ENCODE measurements around the gene PAPSS2. TPM values are rescaled to one million over a fixed set of nuclear protein-coding genes. Genes with fewer than 3 reads are reported as not detected.
"Not testable (repeated sequence)": the region's sequence is repeated elsewhere in the genome, so short reads cannot be mapped to it uniquely, and the experiment has no call there.

PAPSS2 gene
- total RNA-seq, 1 donor from 2014 or later = not detected

GRCh38 chr10:87744606-87745005 lies 84.9 kb downstream of the PAPSS2 start:
- Mint-ChIP-seq H3K36me3 (ENCODE audit: low read depth) (no peaks in the 10 kb centered on the region), H3K27me3 (peaks cover 8% of the 10 kb centered on the region), H3K27ac (no peak overlapping the region), H3K4me1 (no peaks in the 10 kb centered on the region), H3K4me3 (no peak overlapping the region), H3K9me3 (no peaks in the 10 kb centered on the region)
- no peak for DNase-seq
- intact Hi-C loops (cut with micrococcal nuclease) = no loop called here

GRCh38 chr10:87746911-87747310 lies 87.2 kb downstream of the PAPSS2 start:
- intact Hi-C loops (cut with micrococcal nuclease) = no loop called here
- no peak overlapping the region for H3K27ac Mint-ChIP-seq
- H3K27me3 Mint-ChIP-seq = peaks cover 1% of the 10 kb centered on the region
- no peak overlapping the region for H3K4me3 Mint-ChIP-seq
- no peaks in the 10 kb centered on the region for H3K9me3 Mint-ChIP-seq
- peaks cover 8% of the 10 kb centered on the region for H3K4me1 Mint-ChIP-seq
- peaks cover under 1% of the 10 kb centered on the region for H3K36me3 Mint-ChIP-seq (ENCODE audit: low read depth)
- DNase-seq = no peak

DNA sequence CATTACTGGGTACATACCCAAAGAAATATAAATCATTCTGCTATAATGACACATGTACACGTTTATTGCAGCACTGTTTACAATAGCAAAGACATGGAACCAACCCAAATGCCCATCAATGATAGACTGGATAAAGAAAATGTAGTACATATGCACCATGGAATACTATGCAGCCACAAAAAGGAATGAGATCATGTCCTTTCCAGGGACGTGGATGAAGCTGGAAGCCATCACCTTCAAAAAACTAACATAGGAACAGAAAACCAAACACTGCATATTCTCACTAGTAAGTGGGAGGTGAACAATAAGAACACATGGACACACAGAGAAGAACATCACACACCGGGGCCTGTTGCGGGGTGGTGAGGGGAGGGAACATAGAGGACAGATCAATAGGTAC lies 88.6 kb downstream of the PAPSS2 start:
- DNase-seq; H3K4me3 Mint-ChIP-seq; H3K9me3 Mint-ChIP-seq; H3K27me3 Mint-ChIP-seq; H3K27ac Mint-ChIP-seq; H3K4me1 Mint-ChIP-seq; intact Hi-C loops (cut with micrococcal nuclease); H3K36me3 Mint-ChIP-seq (ENCODE audit: low read depth): not testable (repeated sequence)

GRCh38 chr10:87750001-87750671 lies 90.5 kb downstream of the PAPSS2 start:
- peaks cover 15% of the 10 kb centered on the region for H3K4me1 Mint-ChIP-seq
- intact Hi-C loops (cut with micrococcal nuclease) = no loop called here
- H3K4me3 Mint-ChIP-seq = no peak overlapping the region
- DNase-seq = no peak
- no peak overlapping the region for H3K27ac Mint-ChIP-seq
- H3K36me3 Mint-ChIP-seq (ENCODE audit: low read depth) = peaks cover 20% of the 10 kb centered on the region
- no peaks in the 10 kb centered on the region for H3K27me3 Mint-ChIP-seq
- no peaks in the 10 kb centered on the region for H3K9me3 Mint-ChIP-seq

GRCh38 chr10:87750817-87751216 lies 91.1 kb downstream of the PAPSS2 start:
- H3K4me3 Mint-ChIP-seq = no peak overlapping the region

GRCh38 chr10:87751274-87751673 lies 91.6 kb downstream of the PAPSS2 start:
- H3K36me3 Mint-ChIP-seq (ENCODE audit: low read depth) = peaks cover 28% of the 10 kb centered on the region
- H3K27me3 Mint-ChIP-seq = no peaks in the 10 kb centered on the region
- intact Hi-C loops (cut with micrococcal nuclease) = no loop called here
- peaks cover 15% of the 10 kb centered on the region for H3K4me1 Mint-ChIP-seq
- H3K4me3 Mint-ChIP-seq = no peak overlapping the region
- no peak for DNase-seq
- no peaks in the 10 kb centered on the region for H3K9me3 Mint-ChIP-seq
- no peak overlapping the region for H3K27ac Mint-ChIP-seq

More at GRCh38 chr10:87750817-87751216, 91.1 kb downstream of the PAPSS2 start:
- Mint-ChIP-seq H3K27me3 (no peaks in the 10 kb centered on the region), H3K36me3 (ENCODE audit: low read depth) (peaks cover 23% of the 10 kb centered on the region), H3K9me3 (no peaks in the 10 kb centered on the region), H3K27ac (no peak overlapping the region), H3K4me1 (peaks cover 15% of the 10 kb centered on the region)
- intact Hi-C loops (cut with micrococcal nuclease) = no loop called here
- no peak for DNase-seq

- intact Hi-C loops (cut with micrococcal nuclease) = no loop called here
- Mint-ChIP-seq H3K4me3 (no peak overlapping the region), H3K36me3 (ENCODE audit: low read depth) (peaks cover 32% of the 10 kb centered on the region), H3K4me1 (peaks cover 15% of the 10 kb centered on the region), H3K9me3 (no peaks in the 10 kb centered on the region), H3K27ac (no peak overlapping the region), H3K27me3 (no peaks in the 10 kb centered on the region)
- no peak for DNase-seq
Observed at GRCh38 chr10:87752566-87752965, 92.9 kb downstream of the PAPSS2 start.

- Mint-ChIP-seq H3K36me3 (ENCODE audit: low read depth) (peaks cover 34% of the 10 kb centered on the region), H3K4me3 (no peak overlapping the region), H3K4me1 (peaks cover 15% of the 10 kb centered on the region), H3K27me3 (no peaks in the 10 kb centered on the region), H3K27ac (no peak overlapping the region), H3K9me3 (no peaks in the 10 kb centered on the region)
- DNase-seq = no peak
- intact Hi-C loops (cut with micrococcal nuclease) = no loop called here
Observed at GRCh38 chr10:87753995-87754866, 94.6 kb downstream of the PAPSS2 start.

GRCh38 chr10:87757685-87758084 lies 98.0 kb downstream of the PAPSS2 start:
- H3K36me3 Mint-ChIP-seq (ENCODE audit: low read depth) = peaks cover 44% of the 10 kb centered on the region
- no peaks in the 10 kb centered on the region for H3K27me3 Mint-ChIP-seq
- H3K4me1 Mint-ChIP-seq = peaks cover 19% of the 10 kb centered on the region
- H3K4me3 Mint-ChIP-seq = no peak overlapping the region
- intact Hi-C loops (cut with micrococcal nuclease) = no loop called here
- H3K27ac Mint-ChIP-seq = no peak overlapping the region
- no peak for DNase-seq
- no peaks in the 10 kb centered on the region for H3K9me3 Mint-ChIP-seq

GRCh38 chr10:87759551-87759950 lies 99.9 kb downstream of the PAPSS2 start:
- DNase-seq = no peak
- Mint-ChIP-seq H3K27me3 (no peaks in the 10 kb centered on the region), H3K9me3 (no peaks in the 10 kb centered on the region), H3K4me3 (no peak overlapping the region), H3K4me1 (peaks cover 16% of the 10 kb centered on the region), H3K27ac (no peak overlapping the region), H3K36me3 (ENCODE audit: low read depth) (peaks cover 33% of the 10 kb centered on the region)
- intact Hi-C loops (cut with micrococcal nuclease) = no loop called here

DNA sequence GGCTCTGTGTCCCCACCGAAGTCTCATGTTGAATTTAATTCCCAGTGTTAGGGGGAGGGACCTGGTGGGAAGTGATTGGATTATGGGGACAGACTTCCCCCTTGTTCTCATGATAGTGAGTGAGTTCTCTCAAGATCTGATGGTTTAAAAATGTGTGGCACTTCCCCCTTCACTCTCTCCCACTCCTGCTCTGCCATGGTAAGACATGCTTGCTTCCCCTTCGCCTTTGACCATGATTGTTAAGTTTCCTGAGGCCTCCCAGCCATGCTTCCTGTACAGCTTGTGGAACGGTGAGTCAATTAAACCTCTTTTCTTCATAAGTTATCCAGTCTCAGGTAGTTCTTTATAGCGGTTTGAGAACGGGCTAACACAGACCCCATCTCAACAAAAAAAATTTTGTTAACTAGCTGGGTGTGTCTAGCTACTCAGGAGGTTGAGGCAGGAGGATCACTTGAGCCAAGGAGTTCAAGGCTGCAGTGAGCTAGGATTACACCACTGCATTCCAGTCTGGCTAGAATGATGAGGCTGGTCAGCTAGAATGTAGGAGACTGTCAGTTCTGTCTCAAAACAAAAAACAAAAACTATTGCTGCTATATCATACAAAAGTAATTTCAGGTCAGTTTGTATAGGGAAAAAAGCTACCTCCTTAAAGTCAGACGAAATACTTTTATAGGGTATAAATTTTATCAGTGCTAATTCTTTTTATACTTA lies 100.7 kb downstream of the PAPSS2 start:
- H3K4me1 Mint-ChIP-seq = peaks cover 16% of the 10 kb centered on the region
- no peaks in the 10 kb centered on the region for H3K9me3 Mint-ChIP-seq
- peak overlapping the region; percentile 59 for H3K27ac Mint-ChIP-seq
- H3K4me3 Mint-ChIP-seq = no peak overlapping the region
- H3K27me3 Mint-ChIP-seq = no peaks in the 10 kb centered on the region
- peaks cover 34% of the 10 kb centered on the region for H3K36me3 Mint-ChIP-seq (ENCODE audit: low read depth)
- intact Hi-C loops (cut with micrococcal nuclease) = loop anchor here (5.0 kb wide), 1 partner anchor 57 kb away; the partner anchor contains the start of gene ATAD1
- no peak for DNase-seq

DNA sequence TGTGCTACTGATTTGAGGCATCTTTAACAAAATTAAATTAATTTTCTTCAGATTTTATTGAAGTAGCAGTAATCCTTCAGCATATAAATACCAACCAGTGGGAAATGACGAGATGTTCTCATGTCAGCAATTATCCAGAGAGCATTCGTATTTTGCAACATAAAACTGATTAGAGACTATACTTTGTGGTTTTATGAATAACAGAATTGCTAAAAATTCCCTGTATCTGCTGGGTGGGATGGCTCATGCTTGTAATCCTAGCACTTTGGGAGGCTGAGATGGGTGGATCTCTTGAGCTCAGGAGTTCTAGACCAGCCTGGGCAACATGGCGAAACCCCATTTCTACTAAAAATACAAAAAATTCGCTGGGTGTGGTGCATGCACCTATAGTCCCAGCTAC lies 101.5 kb downstream of the PAPSS2 start:
- Mint-ChIP-seq H3K9me3 (no peaks in the 10 kb centered on the region), H3K4me1 (peaks cover 16% of the 10 kb centered on the region), H3K36me3 (ENCODE audit: low read depth) (peaks cover 35% of the 10 kb centered on the region), H3K4me3 (no peak overlapping the region), H3K27me3 (no peaks in the 10 kb centered on the region), H3K27ac (no peak overlapping the region)
- intact Hi-C loops (cut with micrococcal nuclease) = loop anchor here (5.0 kb wide), 1 partner anchor 56 kb away; the partner anchor contains the start of gene ATAD1
- no peak for DNase-seq

DNA sequence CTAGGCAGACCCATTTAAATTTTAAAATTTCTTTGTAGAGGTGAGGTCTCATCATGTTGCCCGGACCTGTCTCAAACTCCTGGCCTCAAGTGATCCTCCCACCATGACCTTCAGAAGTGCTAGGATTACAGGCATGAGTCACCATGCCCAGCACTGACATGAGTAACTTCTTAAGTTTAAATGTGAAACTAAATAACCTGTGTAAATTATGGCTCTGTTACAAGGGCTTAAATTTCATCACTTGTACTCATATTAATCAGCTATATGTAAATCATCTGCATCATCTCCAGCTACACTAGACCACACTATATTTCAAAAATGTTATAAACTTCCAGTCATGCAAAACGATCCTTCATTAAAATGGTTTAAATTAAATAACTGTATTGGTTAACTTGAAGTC lies 102.2 kb downstream of the PAPSS2 start:
- H3K27ac Mint-ChIP-seq = peak overlapping the region; percentile 78
- H3K27me3 Mint-ChIP-seq = no peaks in the 10 kb centered on the region
- intact Hi-C loops (cut with micrococcal nuclease) = loop anchor here (5.0 kb wide), 1 partner anchor 55 kb away; the partner anchor contains the start of gene ATAD1
- no peaks in the 10 kb centered on the region for H3K9me3 Mint-ChIP-seq
- peaks cover 32% of the 10 kb centered on the region for H3K36me3 Mint-ChIP-seq (ENCODE audit: low read depth)
- peaks cover 16% of the 10 kb centered on the region for H3K4me1 Mint-ChIP-seq
- DNase-seq = peak; percentile 70
- no peak overlapping the region for H3K4me3 Mint-ChIP-seq
